ENCODE data around the gene PPP1CA.
A peak's percentile ranks its signal among the peaks of the same experiment; 100 is the strongest.

Gene PPP1CA

DNA sequence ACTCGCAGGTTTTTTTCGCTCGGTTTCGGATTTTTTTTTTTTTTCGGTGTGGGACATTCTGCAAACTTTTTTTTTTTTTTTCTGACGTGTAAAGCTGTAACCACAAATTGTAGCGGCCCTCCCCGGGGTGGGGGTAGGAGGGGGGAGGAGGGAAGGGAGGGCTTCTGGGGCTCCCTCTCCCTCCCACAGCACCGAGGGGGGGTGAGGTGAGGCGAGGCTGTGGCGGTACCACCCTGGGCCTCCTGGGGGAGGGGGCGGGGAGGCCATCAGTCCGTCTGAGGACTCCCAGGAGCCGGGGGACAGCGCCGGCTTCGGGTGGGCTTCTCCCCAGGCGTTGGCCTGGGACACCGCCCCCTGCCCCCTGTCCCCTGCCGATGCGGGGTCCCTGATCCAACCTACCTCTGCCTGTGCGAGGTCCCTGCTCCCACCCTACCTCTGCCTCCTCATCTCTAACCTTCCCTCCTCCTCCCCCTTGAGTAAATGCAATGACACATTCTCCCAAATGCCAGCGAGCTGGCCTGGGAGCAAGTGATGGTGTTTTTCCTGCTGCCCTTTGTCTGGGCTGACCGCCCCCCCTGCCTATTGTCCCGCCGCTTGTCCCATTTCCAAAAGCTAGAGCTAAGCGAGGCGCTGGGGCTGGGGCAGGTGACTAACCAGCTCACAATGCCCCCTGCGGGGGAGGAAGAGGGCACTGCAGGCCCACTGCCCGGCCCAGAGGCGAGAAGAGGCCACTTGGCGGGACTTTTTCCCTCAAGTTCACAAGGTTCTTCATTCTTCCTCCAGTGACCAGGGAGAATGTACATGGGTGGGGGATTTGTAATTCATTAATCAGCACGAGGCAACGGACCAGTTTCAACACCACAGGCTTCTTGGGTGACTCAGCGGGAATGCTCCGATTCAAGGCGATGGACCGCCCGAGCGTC, 27.7 kb downstream of the PPP1CA start:
- TF ChIP-seq, protein P1, sequence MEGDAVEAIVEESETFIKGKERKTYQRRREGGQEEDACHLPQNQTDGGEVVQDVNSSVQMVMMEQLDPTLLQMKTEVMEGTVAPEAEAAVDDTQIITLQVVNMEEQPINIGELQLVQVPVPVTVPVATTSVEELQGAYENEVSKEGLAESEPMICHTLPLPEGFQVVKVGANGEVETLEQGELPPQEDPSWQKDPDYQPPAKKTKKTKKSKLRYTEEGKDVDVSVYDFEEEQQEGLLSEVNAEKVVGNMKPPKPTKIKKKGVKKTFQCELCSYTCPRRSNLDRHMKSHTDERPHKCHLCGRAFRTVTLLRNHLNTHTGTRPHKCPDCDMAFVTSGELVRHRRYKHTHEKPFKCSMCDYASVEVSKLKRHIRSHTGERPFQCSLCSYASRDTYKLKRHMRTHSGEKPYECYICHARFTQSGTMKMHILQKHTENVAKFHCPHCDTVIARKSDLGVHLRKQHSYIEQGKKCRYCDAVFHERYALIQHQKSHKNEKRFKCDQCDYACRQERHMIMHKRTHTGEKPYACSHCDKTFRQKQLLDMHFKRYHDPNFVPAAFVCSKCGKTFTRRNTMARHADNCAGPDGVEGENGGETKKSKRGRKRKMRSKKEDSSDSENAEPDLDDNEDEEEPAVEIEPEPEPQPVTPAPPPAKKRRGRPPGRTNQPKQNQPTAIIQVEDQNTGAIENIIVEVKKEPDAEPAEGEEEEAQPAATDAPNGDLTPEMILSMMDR (IDR thresholded peaks at IDR 0.05; ENCODE audit: low read depth, low read length, missing control alignments): peak; percentile 47
- peak overlapping the region; percentile 63 for H3K4me3 ChIP-seq (ENCODE audit: low read depth, low read length)
- in situ Hi-C loops (cut with HindIII; ENCODE audit: low pct_ligation_motif_present, low sequenced_read_pairs): no loop called here

GRCh38 chr11:67372993-67373647, 28.5 kb downstream of the PPP1CA start, which contains the start of gene CLCF1:
Gene CLCF1, minus strand, starts transcription at chr11:67373598. Its CDS starts 59 bp downstream, at chr11:67373539.
- Histone ChIP-seq H3K4me3 (ENCODE audit: low read depth, low read length) (peak within 1 kb of the TSS; percentile 63), H3K36me3 (replicated peaks) (no peaks in the 10 kb centered on the region), H3K27ac (peak within 1 kb of the TSS; percentile 93), H3K27me3 (replicated peaks) (no peaks in the 10 kb centered on the region)
- in situ Hi-C loops (cut with HindIII; ENCODE audit: low pct_ligation_motif_present, low sequenced_read_pairs): no loop called here
- TF ChIP-seq, protein P1 (IDR thresholded peaks at IDR 0.05; ENCODE audit: low read depth, low read length, missing control alignments): no peak
- DNase-seq: peak; percentile 35

More for the DNA sequence above, 27.7 kb downstream of the PPP1CA start:
- Histone ChIP-seq H3K27ac (peak overlapping the region; percentile 93), H3K27me3 (replicated peaks) (no peaks in the 10 kb centered on the region), H3K36me3 (replicated peaks) (no peaks in the 10 kb centered on the region)
- DNase-seq: peak; percentile 93

DNA sequence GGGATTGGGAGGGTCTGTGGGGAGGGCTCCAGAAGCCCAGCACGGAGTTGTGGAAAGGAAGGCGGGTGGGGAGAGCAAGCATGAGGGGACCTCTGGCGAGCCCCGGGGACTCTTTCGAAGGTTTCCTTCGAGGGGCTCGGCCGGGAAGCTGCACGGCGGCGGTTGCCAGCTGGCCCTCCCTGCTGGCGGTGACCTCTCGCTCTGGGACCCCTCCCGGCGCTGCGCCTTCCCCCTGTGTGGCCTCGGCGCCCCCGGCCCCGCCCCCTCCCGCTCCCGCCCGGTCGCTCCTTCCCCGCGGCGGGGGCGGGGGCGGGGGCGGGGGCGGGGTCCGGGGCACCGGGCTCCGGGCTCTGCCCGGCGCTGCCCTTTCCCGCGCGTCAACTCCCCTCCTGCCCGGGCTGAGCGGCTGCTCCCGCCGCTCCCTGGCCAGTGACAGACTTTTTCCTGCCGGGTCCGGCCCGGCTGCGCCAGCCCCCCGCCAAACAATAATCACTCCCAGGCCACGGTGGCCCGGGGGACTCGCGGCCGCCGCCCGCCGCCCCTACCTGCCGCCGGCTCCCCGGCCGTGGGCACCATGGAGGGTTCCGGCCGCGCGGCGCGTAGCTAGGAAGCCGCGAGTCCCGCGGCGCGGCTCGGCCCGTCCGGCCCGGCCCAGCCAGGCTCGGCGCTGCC, 29.2 kb downstream of the PPP1CA start:
- peaks cover 3% of the 10 kb centered on the region for H3K36me3 ChIP-seq (replicated peaks)
- peak overlapping the region; percentile 63 for H3K4me3 ChIP-seq (ENCODE audit: low read depth, low read length)
- TF ChIP-seq, protein P1 (IDR thresholded peaks at IDR 0.05; ENCODE audit: low read depth, low read length, missing control alignments): no peak
- in situ Hi-C loops (cut with HindIII; ENCODE audit: low pct_ligation_motif_present, low sequenced_read_pairs): no loop called here
- H3K27ac ChIP-seq: peak overlapping the region; percentile 93
- no peak for DNase-seq
- no peaks in the 10 kb centered on the region for H3K27me3 ChIP-seq (replicated peaks)

- Histone ChIP-seq H3K36me3 (replicated peaks) (peaks cover 3% of the 10 kb centered on the region), H3K27ac (no peak overlapping the region), H3K27me3 (replicated peaks) (no peaks in the 10 kb centered on the region), H3K4me3 (ENCODE audit: low read depth, low read length) (peak overlapping the region; percentile 63)
- TF ChIP-seq, protein P1 (IDR thresholded peaks at IDR 0.05; ENCODE audit: low read depth, low read length, missing control alignments): no peak
- no peak for DNase-seq
- in situ Hi-C loops (cut with HindIII; ENCODE audit: low pct_ligation_motif_present, low sequenced_read_pairs): no loop called here
These were observed 29.7 kb downstream of the PPP1CA start for GRCh38 chr11:67371911-67372320.

DNA sequence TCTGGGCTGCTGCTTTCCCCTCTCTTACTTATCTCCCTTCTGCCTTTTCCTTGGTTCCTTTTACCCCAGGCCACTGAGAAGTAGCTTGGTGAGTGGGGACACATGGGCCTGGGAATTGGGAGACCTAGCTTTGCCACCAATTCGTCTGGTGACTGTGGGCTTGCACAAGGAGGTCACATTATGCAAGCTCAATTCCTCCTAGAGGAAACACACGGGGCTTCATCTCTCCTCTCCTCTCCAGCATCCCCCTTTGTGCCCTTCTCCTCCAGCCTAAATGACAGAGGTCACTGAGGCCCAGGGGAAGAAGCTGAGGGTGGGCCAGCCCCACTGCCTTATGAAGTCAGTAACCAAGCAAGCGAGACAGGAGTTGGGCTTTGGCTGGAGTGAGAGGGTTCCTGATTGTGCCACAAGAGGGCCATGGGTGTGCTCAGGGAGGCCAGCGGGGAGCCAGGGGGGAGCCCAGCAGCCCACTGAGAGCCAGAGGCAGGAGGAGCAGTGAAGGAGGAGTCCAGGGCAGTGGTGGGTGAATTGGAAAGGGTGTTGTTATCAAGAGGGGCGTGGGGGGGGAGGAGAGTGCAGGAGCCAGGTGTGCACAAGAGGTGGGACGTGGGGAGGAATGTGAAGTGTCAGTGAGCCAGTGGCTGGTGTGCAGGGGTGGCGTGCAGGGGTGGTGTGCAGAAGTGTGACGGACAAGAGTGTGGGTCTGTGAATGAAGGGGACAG, 30.3 kb downstream of the PPP1CA start:
- in situ Hi-C loops (cut with HindIII; ENCODE audit: low pct_ligation_motif_present, low sequenced_read_pairs): no loop called here
- peak; percentile 43 for DNase-seq
- H3K4me3 ChIP-seq (ENCODE audit: low read depth, low read length): peak overlapping the region; percentile 63
- no peaks in the 10 kb centered on the region for H3K27me3 ChIP-seq (replicated peaks)
- H3K36me3 ChIP-seq (replicated peaks): peaks cover 3% of the 10 kb centered on the region
- no peak overlapping the region for H3K27ac ChIP-seq
- TF ChIP-seq, protein P1 (IDR thresholded peaks at IDR 0.05; ENCODE audit: low read depth, low read length, missing control alignments): peak; percentile 78
